Stimulated activated CD8-positive, alpha-beta memory T cell treated with anti-CD3 and anti-CD28 coated beads, Interleukin-12 subunit alpha, Interleukin-12 subunit beta, amount 100 ng/mL, for 4 hours (primary cell): ENCODE measurements around the gene CAPN11.

Source experiments
- DNase-seq: peaks from one replicate; pipeline ENCODE4 v3.0.0-alpha.2; 2020; ENCODE audit warnings: low read depth

CAPN11 gene

GRCh38 chr6:44156494-44157151, 2.0 kb upstream of the CAPN11 start:
- no peak for DNase-seq

- no peak for DNase-seq
These were observed 1.5 kb upstream of the CAPN11 start for GRCh38 chr6:44157152-44157521.

DNA sequence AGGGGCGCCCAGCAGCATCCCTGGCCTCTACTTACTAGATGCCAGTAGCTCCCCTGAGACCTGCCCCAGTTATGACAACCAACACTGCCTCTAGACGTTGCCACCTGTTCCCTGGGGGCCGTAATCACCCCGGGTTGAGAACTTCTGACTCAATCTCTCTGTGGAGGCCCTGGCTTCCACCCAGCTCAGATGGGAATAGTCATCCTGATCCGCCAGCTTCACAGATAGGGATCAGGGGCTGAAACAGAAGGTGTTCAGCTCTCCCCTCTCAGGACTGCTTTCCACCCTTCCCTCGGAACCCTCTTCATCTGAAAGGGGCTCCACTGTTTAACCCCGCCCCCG, 3.3 kb downstream of the CAPN11 start:
- no peak for DNase-seq

GRCh38 chr6:44162876-44163625, 4.4 kb downstream of the CAPN11 start:
- no peak for DNase-seq

DNA sequence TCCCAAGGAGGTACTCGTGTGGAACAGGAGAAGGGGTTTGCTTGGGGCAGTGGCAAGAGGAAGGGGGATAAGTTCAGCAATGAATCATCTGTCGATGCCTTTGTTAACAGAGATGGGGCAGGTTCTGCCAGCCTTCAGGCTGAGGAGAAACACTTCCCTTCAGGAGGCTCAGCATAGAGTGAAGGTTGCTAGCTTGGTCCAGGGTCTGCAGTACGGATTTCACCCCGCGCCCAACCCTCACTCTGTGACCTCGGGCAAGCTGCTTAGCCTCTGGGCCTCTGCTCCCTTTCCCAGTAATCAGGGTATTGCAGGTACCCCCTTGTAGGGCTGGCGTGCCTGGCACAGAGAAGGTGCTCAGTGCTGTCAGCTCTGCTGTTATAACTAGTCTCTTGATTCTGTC, 7.5 kb downstream of the CAPN11 start:
- DNase-seq: no peak

GRCh38 chr6:44166591-44167184, 8.1 kb downstream of the CAPN11 start:
- no peak for DNase-seq

DNA sequence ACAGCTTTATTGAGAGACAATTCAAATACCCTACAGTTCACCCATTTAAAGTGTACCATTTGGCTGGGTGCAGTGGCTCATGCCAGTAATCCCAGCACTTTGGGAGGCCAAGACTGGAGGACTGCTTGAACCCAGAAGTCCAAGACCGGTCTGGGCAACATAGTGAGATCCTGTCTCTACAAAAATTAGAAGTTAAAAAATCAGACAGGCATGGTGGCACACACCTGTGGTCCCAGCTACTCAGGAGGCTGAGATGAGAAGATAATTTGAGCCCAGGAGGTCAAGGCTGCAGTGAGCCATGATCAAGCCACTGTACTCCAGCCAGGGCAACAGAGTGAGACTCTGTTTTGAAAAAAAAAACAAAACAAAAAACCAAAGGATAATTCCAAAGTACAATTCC, 8.9 kb downstream of the CAPN11 start:
- no peak for DNase-seq

- DNase-seq: no peak
These were observed 10.5 kb downstream of the CAPN11 start for GRCh38 chr6:44169154-44169553.

DNA sequence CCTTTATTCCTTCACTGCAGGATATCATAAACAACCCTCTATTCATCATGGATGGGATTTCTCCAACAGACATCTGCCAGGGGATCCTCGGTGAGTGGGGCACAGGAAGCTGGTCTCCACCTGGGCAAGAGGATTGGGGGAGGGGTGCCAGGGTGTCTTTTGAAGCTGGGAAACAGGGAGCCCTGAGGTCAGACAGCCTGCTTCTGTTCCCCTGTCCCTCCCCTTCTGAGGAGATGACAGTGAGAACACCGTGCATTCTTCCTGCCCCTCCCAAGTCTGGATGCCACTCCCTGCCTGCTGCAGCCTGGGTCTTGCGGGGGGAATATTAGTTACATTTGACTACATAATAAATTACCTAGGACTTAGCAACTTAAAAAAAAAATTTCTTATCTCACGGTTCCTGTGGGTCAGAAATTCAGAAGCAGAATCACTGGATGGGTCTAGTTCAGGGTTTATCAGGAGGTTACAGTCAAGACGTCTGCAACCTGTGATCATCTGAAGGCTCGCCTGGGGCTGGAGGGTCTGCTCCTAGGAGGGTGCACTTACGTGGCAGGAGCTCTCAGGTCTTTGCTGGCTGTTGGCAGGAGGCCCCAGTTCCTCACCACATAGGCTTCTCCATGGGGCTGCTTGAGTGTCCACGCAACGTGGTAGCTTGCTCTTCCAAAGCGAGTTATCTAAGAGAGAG, 11.4 kb downstream of the CAPN11 start:
- DNase-seq: no peak

DNA sequence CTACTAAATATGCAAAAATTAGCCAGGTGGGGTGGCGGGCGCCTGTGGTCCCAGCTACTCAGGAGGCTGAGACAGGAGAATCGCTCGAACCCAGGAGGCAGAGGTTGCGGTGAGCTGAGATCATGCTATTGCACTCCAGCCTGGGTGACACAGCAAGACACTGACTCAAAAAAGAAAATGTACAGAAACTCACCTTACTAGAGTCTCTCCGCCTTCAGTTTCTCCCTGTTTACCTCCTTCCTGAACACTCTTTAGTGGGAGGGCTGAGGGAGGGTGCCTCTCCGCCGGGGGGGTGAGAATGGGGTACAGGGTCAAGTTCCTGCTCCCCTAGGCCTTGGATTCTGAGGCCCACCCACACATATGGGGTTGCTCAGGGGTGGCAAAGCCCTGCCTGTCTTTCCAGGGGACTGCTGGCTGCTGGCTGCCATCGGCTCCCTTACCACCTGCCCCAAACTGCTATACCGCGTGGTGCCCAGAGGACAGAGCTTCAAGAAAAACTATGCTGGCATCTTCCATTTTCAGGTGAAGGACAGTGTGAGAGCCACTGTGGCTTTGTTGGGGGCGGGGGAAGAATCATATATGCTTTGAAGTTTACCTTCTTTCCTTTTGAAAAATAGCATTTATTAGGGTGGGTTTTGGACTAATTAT, 13.4 kb downstream of the CAPN11 start:
- DNase-seq: no peak

DNA sequence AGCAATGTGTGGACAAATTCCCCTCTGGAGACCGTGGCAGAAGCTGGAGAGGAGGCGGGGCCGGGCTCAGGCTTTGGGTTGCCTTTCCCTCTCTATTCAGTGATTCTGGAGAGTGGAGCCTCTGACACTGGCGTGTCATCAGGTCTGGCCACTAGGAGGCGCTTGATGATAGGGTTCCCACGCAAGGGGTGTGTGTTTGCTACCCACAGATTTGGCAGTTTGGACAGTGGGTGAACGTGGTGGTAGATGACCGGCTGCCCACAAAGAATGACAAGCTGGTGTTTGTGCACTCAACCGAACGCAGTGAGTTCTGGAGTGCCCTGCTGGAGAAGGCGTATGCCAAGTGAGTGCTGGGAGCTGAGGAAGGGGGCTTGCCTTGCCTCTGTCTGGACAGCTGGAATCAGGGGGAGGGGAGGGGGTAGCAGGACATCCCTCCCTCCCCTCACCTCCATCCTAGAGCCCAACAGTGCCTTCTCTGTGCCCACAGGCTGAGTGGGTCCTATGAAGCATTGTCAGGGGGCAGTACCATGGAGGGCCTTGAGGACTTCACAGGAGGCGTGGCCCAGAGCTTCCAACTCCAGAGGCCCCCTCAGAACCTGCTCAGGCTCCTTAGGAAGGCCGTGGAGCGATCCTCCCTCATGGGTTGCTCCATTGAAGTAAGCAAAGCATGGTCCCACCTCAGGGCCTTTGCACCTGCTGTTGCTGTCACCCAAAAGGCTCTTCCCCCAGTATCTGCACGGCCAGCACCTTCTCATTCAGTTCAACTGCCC, 14.3 kb downstream of the CAPN11 start:
- DNase-seq: peak; percentile 41

DNA sequence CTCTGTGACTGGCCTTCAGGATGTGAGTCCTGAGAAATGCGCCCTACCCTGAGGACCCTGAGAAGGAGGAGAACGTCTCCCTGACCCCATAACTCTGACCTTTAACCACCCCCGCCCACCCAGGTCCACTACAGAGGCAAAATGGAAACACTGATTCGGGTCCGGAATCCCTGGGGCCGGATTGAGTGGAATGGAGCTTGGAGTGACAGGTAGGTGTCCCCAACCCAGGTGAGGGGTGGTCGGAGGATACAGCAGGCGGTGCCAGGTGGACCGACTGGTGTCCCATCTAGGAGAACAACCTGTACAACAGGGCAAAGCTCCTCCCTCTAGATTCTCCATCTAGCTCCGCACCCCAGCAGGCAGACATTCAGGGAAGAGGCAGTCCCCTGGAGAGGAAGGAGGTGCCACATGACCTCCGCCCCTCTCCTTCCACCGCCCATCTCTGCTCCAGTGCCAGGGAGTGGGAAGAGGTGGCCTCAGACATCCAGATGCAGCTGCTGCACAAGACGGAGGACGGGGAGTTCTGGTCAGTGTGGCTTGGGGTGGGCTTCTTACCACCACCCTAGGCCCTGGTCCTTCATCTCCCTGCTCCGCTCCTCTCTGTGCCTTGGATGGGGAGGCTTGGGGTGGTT, 17.6 kb downstream of the CAPN11 start:
- no peak for DNase-seq

DNA sequence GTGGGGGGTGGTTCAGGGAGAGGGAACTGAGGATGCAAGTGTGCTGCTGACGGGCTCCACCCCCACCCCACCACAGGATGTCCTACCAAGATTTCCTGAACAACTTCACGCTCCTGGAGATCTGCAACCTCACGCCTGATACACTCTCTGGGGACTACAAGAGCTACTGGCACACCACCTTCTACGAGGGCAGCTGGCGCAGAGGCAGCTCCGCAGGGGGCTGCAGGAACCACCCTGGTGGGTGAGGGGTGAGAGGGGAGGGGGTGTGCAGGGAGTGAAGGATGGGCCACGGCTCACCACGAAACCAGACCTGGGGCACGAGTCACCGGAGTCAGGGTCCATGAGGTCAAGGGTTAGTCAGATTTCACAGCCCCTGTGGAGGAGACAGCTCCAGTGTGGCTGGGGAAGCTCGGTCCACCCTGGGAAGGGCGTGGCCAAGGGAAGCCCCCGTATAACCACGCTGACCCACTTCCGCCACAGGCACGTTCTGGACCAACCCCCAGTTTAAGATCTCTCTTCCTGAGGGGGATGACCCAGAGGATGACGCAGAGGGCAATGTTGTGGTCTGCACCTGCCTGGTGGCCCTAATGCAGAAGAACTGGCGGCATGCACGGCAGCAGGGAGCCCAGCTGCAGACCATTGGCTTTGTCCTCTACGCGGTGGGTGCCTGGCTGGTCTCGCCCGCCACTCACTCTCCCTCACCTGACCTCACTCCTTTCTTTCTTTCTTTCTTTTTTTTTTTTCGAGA, 18.3 kb downstream of the CAPN11 start:
- peak; percentile 10 for DNase-seq

DNA sequence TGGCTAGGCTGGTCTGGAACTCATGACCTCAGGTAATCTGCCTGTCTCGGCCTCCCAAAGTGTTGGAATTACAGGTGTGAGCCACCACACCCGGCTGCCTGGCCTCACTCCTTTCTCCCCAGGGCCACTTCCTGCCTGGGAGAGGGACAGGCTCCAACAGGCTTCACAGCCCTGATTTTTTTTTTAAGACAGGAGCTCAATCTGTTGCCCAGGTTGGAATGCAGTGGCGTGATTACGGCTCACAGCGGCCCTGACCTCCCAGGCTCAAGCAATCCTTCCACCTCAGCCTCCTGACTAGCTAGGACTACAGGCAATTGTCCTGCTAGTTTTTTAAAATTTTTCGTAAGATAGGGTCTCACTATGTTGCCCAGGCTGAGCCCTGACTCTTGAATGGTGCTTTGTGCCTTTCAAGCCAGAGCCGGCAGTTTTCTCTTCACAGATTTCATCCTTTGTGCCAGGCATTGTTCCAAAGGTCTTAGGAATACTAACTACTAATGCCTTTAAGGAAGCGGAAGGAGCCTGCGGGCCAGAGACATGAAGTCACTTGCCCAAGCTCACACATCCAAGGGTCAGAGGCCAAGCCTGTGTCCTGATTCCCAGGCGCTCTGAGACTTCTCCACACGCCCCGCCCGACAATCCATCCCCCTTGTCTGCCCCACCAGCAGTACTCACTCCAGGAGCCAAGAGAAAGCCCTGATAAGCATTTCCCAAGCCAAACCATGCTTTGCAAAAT, 19.2 kb downstream of the CAPN11 start:
- no peak for DNase-seq

- DNase-seq: no peak
These were observed 19.9 kb downstream of the CAPN11 start for GRCh38 chr6:44178424-44179071.

DNA sequence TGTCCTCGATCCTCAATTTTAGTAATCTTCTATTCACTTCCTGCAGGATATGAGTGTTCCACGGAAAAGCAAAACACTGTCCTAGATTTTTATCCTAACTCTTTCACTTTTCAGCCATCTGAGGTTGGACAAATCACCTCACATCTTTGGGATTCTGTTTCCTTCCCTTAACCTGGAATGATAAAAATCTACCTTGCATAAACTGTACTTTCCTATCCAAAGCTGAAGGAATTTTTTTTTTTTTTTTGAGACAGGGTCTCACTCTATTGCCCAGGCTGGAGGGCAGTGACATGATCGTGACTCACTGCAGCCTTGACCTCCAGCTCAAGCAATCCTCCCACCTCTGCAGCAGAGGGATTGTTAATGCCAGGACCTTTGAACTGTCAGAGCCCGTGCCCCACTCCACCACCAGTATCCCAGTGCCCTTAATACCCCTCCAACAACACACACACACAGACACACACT, 20.5 kb downstream of the CAPN11 start:
- DNase-seq: no peak

DNA sequence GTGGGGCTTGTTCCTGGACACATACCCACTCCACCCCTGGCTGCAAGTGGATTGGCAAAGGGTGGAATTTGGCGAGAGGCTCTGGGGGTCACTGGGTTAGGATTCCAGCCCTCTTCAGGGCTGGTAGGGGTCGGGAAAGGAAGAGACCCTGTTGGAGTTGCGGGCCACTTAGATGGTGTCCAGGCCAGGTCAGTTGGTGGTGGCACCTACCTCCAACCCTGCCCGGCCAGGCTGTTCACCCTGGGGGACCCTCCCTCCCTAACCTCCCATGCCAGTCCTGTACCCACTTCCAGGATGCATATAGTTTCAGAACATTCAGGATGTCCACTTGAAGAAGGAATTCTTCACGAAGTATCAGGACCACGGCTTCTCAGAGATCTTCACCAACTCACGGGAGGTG, 21.0 kb downstream of the CAPN11 start:
- no peak for DNase-seq

GRCh38 chr6:44180406-44180805, 21.8 kb downstream of the CAPN11 start:
- no peak for DNase-seq

GRCh38 chr6:44180886-44181285, 22.3 kb downstream of the CAPN11 start:
- DNase-seq: no peak
